ENCODE data around the gene PIK3R1. TPM values are rescaled to one million over a fixed set of nuclear protein-coding genes. Genes with fewer than 3 reads are reported as not detected.

Gene PIK3R1
- total RNA-seq, result 10.7 and 19.6 TPM in 2 replicates

GRCh38 chr5:68215208-68215897, at the start of gene PIK3R1:
TSS of gene PIK3R1 (plus strand) at chr5:68215756. CDS start at chr5:68226676, 10,920 bp downstream.

All from placental pericyte (primary cell).